MM.1S (cell line): ENCODE results near the gene DOCK11.
A peak's percentile ranks its signal among the peaks of the same experiment; 100 is the strongest.

Source experiments
- DNase-seq: peaks from one replicate; pipeline ENCODE4 v3.0.0-alpha.2; 2015
- H2AFZ ChIP-seq: fragments of 300-600 bp; sonication (generic); 2 replicates; pipeline ENCODE4 v1.6.0; 2016; ENCODE audit warnings: antibody characterized with exemption, low read length
- H3F3A ChIP-seq: fragments of 300-600 bp; sonication (generic); 2 replicates; pipeline ENCODE4 v1.6.1; 2016; ENCODE audit warnings: mild to moderate bottlenecking, antibody characterized with exemption, low read length, moderate library complexity, mixed read lengths; ENCODE audit not compliant: insufficient read depth
- H3K27ac ChIP-seq: fragments of 300-600 bp; sonication (generic); 2 replicates; pipeline ENCODE4 v1.5.1; 2016; ENCODE audit warnings: mild to moderate bottlenecking, low read length
- H3K27me3 ChIP-seq: fragments of 300-600 bp; sonication (generic); replicated peaks from 2 replicates; pipeline ENCODE4 v1.6.0; 2016; ENCODE audit warnings: low read length; ENCODE audit not compliant: insufficient read depth
- H3K36me3 ChIP-seq: fragments of 300-600 bp; sonication (generic); replicated peaks from 2 replicates; pipeline ENCODE4 v1.6.1; 2016; ENCODE audit warnings: mild to moderate bottlenecking, low read length, mixed read lengths; ENCODE audit not compliant: insufficient read depth
- H3K4me1 ChIP-seq: fragments of 300-600 bp; sonication (generic); 2 replicates; pipeline ENCODE4 v1.6.1; 2016; ENCODE audit warnings: low read length, mixed read lengths
- H3K4me2 ChIP-seq: fragments of 300-600 bp; sonication (generic); 2 replicates; pipeline ENCODE4 v1.6.0; 2016; ENCODE audit warnings: low read depth, low read length
- H3K4me3 ChIP-seq: fragments of 300-600 bp; sonication (generic); 2 replicates; pipeline ENCODE4 v1.5.1; 2016; ENCODE audit warnings: low read length, mixed read lengths
- H3K79me2 ChIP-seq: fragments of 300-600 bp; sonication (generic); 2 replicates; pipeline ENCODE4 v1.6.1; 2016; ENCODE audit warnings: mixed run types, low read length, mixed read lengths
- H3K9ac ChIP-seq: fragments of 300-600 bp; sonication (generic); 2 replicates; pipeline ENCODE4 v1.6.1; 2016; ENCODE audit warnings: low read length, mixed read lengths
- H3K9me2 ChIP-seq: fragments of 300-600 bp; sonication (generic); replicated peaks from 2 replicates; pipeline ENCODE4 v1.6.1; 2016; ENCODE audit warnings: mild to moderate bottlenecking, low read length, mixed read lengths; ENCODE audit not compliant: insufficient read depth
- H3K9me3 ChIP-seq: fragments of 300-600 bp; sonication (generic); replicated peaks from 2 replicates; pipeline ENCODE4 v1.6.1; 2016; ENCODE audit warnings: mild to moderate bottlenecking, low read length, mixed read lengths; ENCODE audit not compliant: insufficient read depth
- H4K20me1 ChIP-seq: fragments of 300-600 bp; sonication (generic); 2 replicates; pipeline ENCODE4 v1.6.1; 2016; ENCODE audit warnings: mild to moderate bottlenecking, low read length, moderate library complexity, mixed read lengths; ENCODE audit not compliant: insufficient read depth
- EZH2 ChIP-seq: fragments of 300-600 bp; sonication (generic); optimal IDR thresholded peaks from 2 replicates; pipeline ENCODE3; 2017; ENCODE audit warnings: low read depth, mild to moderate bottlenecking, antibody characterized with exemption, low read length, mixed read lengths
- EZH2phosphoT487 ChIP-seq: fragments of 300-600 bp; sonication (generic); IDR thresholded peaks from 2 replicates; pipeline ENCODE4 v1.6.1; 2018; ENCODE audit warnings: antibody characterized with exemption, low read length
- TF ChIP-seq, protein P1 (sequence below): fragments of 300-600 bp; sonication (generic); IDR thresholded peaks from 2 replicates; pipeline ENCODE4 v1.5.1; 2016; ENCODE audit warnings: antibody characterized with exemption, low read length, mixed read lengths

DOCK11 gene

GRCh38 chrX:118495958-118496762, 545 bp downstream of the DOCK11 start:
- no peaks in the 10 kb centered on the region for H3K36me3 ChIP-seq
- no peaks in the 10 kb centered on the region for H4K20me1 ChIP-seq
- H3K79me2 ChIP-seq = no peaks in the 10 kb centered on the region; the same call in 1 of the 2 replicates
- no peaks in the 10 kb centered on the region for H3K9me2 ChIP-seq
- H3K4me3 ChIP-seq = peak overlapping the region; percentile 79
- peak overlapping the region; percentile 82 for H2AFZ ChIP-seq
- H3F3A ChIP-seq = no peaks in the 10 kb centered on the region
- no peak for TF ChIP-seq EZH2phosphoT487
- no peak for TF ChIP-seq EZH2
- TF ChIP-seq, protein P1, sequence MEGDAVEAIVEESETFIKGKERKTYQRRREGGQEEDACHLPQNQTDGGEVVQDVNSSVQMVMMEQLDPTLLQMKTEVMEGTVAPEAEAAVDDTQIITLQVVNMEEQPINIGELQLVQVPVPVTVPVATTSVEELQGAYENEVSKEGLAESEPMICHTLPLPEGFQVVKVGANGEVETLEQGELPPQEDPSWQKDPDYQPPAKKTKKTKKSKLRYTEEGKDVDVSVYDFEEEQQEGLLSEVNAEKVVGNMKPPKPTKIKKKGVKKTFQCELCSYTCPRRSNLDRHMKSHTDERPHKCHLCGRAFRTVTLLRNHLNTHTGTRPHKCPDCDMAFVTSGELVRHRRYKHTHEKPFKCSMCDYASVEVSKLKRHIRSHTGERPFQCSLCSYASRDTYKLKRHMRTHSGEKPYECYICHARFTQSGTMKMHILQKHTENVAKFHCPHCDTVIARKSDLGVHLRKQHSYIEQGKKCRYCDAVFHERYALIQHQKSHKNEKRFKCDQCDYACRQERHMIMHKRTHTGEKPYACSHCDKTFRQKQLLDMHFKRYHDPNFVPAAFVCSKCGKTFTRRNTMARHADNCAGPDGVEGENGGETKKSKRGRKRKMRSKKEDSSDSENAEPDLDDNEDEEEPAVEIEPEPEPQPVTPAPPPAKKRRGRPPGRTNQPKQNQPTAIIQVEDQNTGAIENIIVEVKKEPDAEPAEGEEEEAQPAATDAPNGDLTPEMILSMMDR = no peak
- H3K27me3 ChIP-seq = no peaks in the 10 kb centered on the region
- H3K27ac ChIP-seq = no peak overlapping the region
- peak; percentile 60 for DNase-seq
- H3K4me1 ChIP-seq = no peaks in the 10 kb centered on the region
- peak overlapping the region; percentile 62 for H3K9ac ChIP-seq
- H3K4me2 ChIP-seq = peak overlapping the region; percentile 66
- no peaks in the 10 kb centered on the region for H3K9me3 ChIP-seq

DNA sequence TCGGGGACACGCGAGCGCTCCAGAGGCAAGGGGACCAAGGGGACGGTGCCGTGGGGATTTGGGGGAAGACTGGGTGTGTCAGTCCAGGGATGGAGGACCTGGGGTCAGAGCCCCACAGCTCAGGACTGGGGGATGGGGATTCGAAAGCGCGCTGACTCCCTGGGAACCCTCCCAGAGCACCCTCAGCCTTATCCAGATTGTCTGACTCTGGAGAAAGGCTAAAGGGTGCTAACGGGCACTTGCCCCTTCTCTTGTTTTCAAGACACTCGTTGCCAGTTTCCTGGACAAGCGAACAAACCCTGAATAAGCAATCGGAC, 1.1 kb downstream of the DOCK11 start:
- no peaks in the 10 kb centered on the region; the same call in 1 of the 2 replicates for H3K79me2 ChIP-seq
- H3K4me3 ChIP-seq = peak overlapping the region; percentile 79
- no peaks in the 10 kb centered on the region for H3K9me2 ChIP-seq
- no peaks in the 10 kb centered on the region for H3K27me3 ChIP-seq
- H2AFZ ChIP-seq = peak overlapping the region; percentile 82
- H3F3A ChIP-seq = no peaks in the 10 kb centered on the region
- DNase-seq = no peak
- H3K9me3 ChIP-seq = no peaks in the 10 kb centered on the region
- H4K20me1 ChIP-seq = no peaks in the 10 kb centered on the region
- peak overlapping the region; percentile 62 for H3K9ac ChIP-seq
- TF ChIP-seq EZH2 (no peak), EZH2phosphoT487 (no peak)
- TF ChIP-seq, protein P1 = no peak
- no peak overlapping the region for H3K27ac ChIP-seq
- H3K4me2 ChIP-seq = peak overlapping the region; percentile 66
- no peaks in the 10 kb centered on the region for H3K4me1 ChIP-seq
- no peaks in the 10 kb centered on the region for H3K36me3 ChIP-seq

DNA sequence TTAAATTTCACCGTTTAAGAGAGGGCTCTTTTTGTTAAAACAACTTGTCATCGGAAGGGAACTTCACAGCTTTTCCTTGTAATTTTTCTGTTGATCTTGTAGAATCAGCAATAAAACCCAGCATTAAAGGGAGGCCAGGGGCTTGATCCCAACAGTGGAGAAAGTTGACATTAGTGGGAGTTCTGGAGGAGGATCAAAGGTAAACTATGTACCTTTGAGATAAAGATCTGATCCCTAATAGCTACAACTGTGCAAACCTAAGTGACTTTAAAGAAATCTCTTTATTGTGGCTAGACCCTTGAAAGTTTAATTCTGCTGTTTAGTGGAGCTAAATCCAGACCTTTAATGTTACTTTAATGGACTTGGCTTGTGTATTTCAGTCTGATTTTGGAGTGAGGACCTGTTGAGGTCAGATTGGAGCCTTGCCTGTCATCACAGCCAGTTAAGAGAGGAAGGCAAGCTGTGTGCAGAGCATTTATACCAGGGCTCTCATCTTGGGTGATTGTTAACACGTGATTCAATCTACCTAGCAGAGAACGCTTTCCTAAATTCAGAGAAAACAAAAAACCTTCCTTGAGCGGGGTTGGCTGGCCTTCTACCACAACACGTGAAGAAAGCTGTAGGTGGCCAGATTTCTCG, 1.7 kb downstream of the DOCK11 start:
- H3K27ac ChIP-seq = no peak overlapping the region
- H3F3A ChIP-seq = no peaks in the 10 kb centered on the region
- no peaks in the 10 kb centered on the region for H4K20me1 ChIP-seq
- H3K4me2 ChIP-seq = peak overlapping the region; percentile 66; the same call in 1 of the 2 replicates
- no peak overlapping the region for H2AFZ ChIP-seq
- no peaks in the 10 kb centered on the region; the same call in 1 of the 2 replicates for H3K79me2 ChIP-seq
- DNase-seq = no peak
- H3K4me3 ChIP-seq = peak overlapping the region; percentile 79
- no peaks in the 10 kb centered on the region for H3K36me3 ChIP-seq
- no peaks in the 10 kb centered on the region for H3K4me1 ChIP-seq
- TF ChIP-seq, protein P1 = no peak
- no peak for TF ChIP-seq EZH2
- no peak for TF ChIP-seq EZH2phosphoT487
- no peaks in the 10 kb centered on the region for H3K9me3 ChIP-seq
- H3K9me2 ChIP-seq = no peaks in the 10 kb centered on the region
- H3K9ac ChIP-seq = no peak overlapping the region; the same call in 1 of the 2 replicates
- H3K27me3 ChIP-seq = no peaks in the 10 kb centered on the region
